K562 (cell line): ENCODE results near the gene MDC1. TPM values are rescaled to one million over a fixed set of nuclear protein-coding genes. Genes with fewer than 3 reads are reported as not detected.

Experiments used
- ARID4B ChIP-seq: sonication (generic); formaldehyde crosslinking; IDR thresholded peaks from 2 replicates; pipeline ENCODE4 v1.8.0; 2022; ENCODE audit warnings: mild to moderate bottlenecking, missing genetic modification reagents
- DACH1 ChIP-seq: fragments of 450-650 bp; IDR thresholded peaks from 2 replicates; pipeline ENCODE4 v1.6.1; 2018; ENCODE audit not compliant: partially characterized antibody
- EGR1 ChIP-seq: fragments of 450-650 bp; conservative IDR thresholded peaks from 2 replicates; pipeline ENCODE4 v1.6.1; 2017; ENCODE audit warnings: mild to moderate bottlenecking
- KAT2B ChIP-seq: IDR thresholded peaks from one replicate; pipeline ENCODE4 v1.6.1; 2012; ENCODE audit warnings: low read depth, mild to moderate bottlenecking, control low read depth, inconsistent platforms, low read length, moderate library complexity
- KLF10 ChIP-seq: fragments of 250-450 bp; sonication (Bioruptor Pico); IDR thresholded peaks from 2 replicates; pipeline ENCODE4 v1.6.1; 2021; ENCODE audit warnings: matching md5 sums
- MED1 ChIP-seq: sonication (generic); formaldehyde crosslinking; IDR thresholded peaks from 2 replicates; pipeline ENCODE4 v1.8.1; 2023; ENCODE audit warnings: missing genetic modification reagents, borderline replicate concordance
- MTA1 ChIP-seq: fragments of 450-650 bp; IDR thresholded peaks from 2 replicates; pipeline ENCODE4 v1.6.1; 2017; ENCODE audit warnings: borderline replicate concordance
- MYC ChIP-seq, 2 experiments: fragments of 250-450 bp in 1 of 2; sonication (Bioruptor Pico) in 1 of 2; IDR thresholded peaks; 2 replicates each; pipeline versions ENCODE4 v1.5.1 to v1.6.1; 2012 to 2021; ENCODE audit warnings: low read depth in 2 of 2, borderline replicate concordance in 1 of 2, improper control_type of control experiment in 1 of 2, low read length in 1 of 2, mild to moderate bottlenecking in 1 of 2, moderate library complexity in 1 of 2
- NBN ChIP-seq: fragments of 450-650 bp; IDR thresholded peaks from 2 replicates; pipeline ENCODE4 v1.6.1; 2016; ENCODE audit warnings: low read depth, mild to moderate bottlenecking
- NR2C2 ChIP-seq, 2 experiments: fragments of 200-800 bp in 1 of 2; sonication (Bioruptor generic) in 1 of 2; sonication (generic) in 1 of 2; formaldehyde crosslinking in 1 of 2; IDR thresholded peaks; 2 replicates each; pipeline versions ENCODE4 v1.6.1 to v1.8.0; 2016 to 2022; ENCODE audit warnings: mild to moderate bottlenecking in 1 of 2, missing compliant biosample characterization in 1 of 2, missing genetic modification characterization in 1 of 2, missing genetic modification reagents in 1 of 2
- RFX1 ChIP-seq: fragments of 450-650 bp; IDR thresholded peaks from 2 replicates; pipeline ENCODE4 v1.6.1; 2016; ENCODE audit warnings: mild to moderate bottlenecking, moderate library complexity
- TCFL5 ChIP-seq: fragments of 250-450 bp; sonication (Bioruptor Pico); conservative IDR thresholded peaks from 2 replicates; pipeline ENCODE4 v1.6.1; 2021; ENCODE audit warnings: mild to moderate bottlenecking, moderate library complexity, matching md5 sums
- TRIM28 ChIP-seq: fragments of 450-650 bp; IDR thresholded peaks from 2 replicates; pipeline ENCODE4 v1.6.1; 2017
- ZFP36 ChIP-seq: fragments of 150-350 bp; IDR thresholded peaks from 2 replicates; pipeline ENCODE4 v1.6.1; 2018; ENCODE audit warnings: low read length, low read depth; ENCODE audit not compliant: partially characterized antibody
- ZNF699 ChIP-seq: fragments of 250-450 bp; sonication (Bioruptor Pico); IDR thresholded peaks from 2 replicates; pipeline ENCODE4 v1.8.0; 2021; ENCODE audit warnings: mild to moderate bottlenecking, moderate library complexity; ENCODE audit not compliant: insufficient replicate concordance
- polyA plus RNA-seq, 8 experiments: library from polyadenylated mRNA; depleted of rRNA in 4 of 8; stranded (reverse) in 5 of 8; unstranded in 3 of 8; fragments of >200 nt; fragmentation: Nextera tagmentation in 2 of 8; fragmentation: Illumina TruSeq in 1 of 8; extraction: Ambion mirVana in 2 of 8; extraction: Trizol in 1 of 8; gene quantifications; 2 replicates each; pipeline versions ENCODE4 v1.2.1 to v1.2.3, GENCODE V29; 2011 to 2014; ENCODE audit warnings: inconsistent platforms in 1 of 8, missing spikeins in 1 of 8
- total RNA-seq, 7 experiments: library from RNA; depleted of rRNA in 6 of 7; stranded (reverse); fragments of >200 nt in 6 of 7; fragmentation: Illumina TruSeq in 2 of 7; extraction: Trizol in 2 of 7; gene quantifications; 2 replicates each; pipeline versions ENCODE4 v1.2.1 to v1.2.3, GENCODE V29; 2011 to 2021; ENCODE audit warnings: low replicate concordance in 1 of 7
- TF ChIP-seq, protein P1 (sequence below), 3 experiments: fragments of 200-800 bp in 1 of 3; fragments of 250-450 bp in 1 of 3; fragments of 450-650 bp in 1 of 3; sonication (Bioruptor Pico) in 1 of 3; sonication (Bioruptor generic) in 1 of 3; formaldehyde crosslinking in 1 of 3; IDR thresholded peaks; 2 replicates each; pipeline versions ENCODE4 v1.6.1 to v1.8.0; 2016 to 2022; ENCODE audit warnings: mild to moderate bottlenecking in 2 of 3, missing genetic modification characterization in 2 of 3, missing compliant biosample characterization in 1 of 3, moderate library complexity in 1 of 3

MDC1 gene
- total and polyA plus RNA-seq, 9 of the 15 experiments (the other 6 are each of a cell fraction or from before 2014, with no cell fraction given), result 8.2 to 114 (median 20.0) TPM

DNA sequence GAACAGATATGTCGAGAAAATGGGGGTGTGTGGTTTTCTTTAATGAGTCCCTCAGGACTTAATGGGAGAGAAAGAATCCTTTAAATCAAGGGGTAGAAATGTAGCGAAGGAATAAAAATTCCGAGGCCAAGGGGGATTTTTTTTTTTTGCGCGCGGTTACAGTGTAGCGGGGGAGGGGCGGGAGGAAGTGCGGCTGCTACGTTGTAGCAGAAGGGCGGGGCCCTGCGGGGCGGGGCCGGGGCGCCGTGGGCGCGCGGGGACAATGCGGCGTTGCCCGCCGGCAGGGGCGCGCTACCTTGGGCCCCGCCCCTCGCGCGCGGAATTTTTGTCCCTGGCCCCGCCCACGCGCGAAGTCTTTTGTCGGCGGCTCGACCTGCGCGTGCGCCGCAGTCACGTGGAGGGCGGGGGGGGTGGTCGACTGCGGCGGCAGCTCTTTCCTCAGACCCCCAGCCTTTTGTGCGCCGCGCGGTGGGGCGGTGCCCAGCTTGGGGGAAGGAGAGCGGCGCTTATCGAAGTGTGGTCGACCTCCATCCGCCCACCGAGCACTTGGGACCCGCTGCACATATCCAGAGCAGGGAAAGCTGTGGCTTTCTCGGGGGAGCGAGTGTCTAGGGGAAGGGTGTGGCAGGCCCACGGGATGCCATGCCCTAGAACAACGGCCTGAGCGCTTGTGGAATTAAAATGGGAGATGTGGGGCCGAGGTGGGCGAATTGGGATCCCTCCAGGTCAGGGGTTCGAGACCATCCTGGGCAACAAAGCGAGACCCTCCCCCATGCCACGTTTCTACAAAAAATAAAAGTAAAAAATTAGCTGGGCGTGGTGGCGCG is 4.3 kb upstream of the MDC1 start (continued):
- TF ChIP-seq, protein P1, sequence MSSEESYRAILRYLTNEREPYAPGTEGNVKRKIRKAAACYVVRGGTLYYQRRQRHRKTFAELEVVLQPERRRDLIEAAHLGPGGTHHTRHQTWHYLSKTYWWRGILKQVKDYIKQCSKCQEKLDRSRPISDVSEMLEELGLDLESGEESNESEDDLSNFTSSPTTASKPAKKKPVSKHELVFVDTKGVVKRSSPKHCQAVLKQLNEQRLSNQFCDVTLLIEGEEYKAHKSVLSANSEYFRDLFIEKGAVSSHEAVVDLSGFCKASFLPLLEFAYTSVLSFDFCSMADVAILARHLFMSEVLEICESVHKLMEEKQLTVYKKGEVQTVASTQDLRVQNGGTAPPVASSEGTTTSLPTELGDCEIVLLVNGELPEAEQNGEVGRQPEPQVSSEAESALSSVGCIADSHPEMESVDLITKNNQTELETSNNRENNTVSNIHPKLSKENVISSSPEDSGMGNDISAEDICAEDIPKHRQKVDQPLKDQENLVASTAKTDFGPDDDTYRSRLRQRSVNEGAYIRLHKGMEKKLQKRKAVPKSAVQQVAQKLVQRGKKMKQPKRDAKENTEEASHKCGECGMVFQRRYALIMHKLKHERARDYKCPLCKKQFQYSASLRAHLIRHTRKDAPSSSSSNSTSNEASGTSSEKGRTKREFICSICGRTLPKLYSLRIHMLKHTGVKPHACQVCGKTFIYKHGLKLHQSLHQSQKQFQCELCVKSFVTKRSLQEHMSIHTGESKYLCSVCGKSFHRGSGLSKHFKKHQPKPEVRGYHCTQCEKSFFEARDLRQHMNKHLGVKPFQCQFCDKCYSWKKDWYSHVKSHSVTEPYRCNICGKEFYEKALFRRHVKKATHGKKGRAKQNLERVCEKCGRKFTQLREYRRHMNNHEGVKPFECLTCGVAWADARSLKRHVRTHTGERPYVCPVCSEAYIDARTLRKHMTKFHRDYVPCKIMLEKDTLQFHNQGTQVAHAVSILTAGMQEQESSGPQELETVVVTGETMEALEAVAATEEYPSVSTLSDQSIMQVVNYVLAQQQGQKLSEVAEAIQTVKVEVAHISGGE (CRISPR knock-in tag; IDR thresholded peaks at IDR 0.05), result peak in 1 of 3 experiments; percentile 67; a peak in 2 of 6 replicates
- TF ChIP-seq DACH1 (no peak), EGR1 (peak; percentile 84), TRIM28 (no peak), ZFP36 (no peak), NBN (0 out of 2 replicates have a peak, but pooled peaks have one; percentile 30), TCFL5 (CRISPR knock-in tag) (no peak), ZNF699 (no peak), NR2C2 (CRISPR knock-in tag; IDR thresholded peaks at IDR 0.05) (peak; percentile 66), NR2C2 (tag; IDR thresholded peaks at IDR 0.05) (no peak; the same call in none of the 2 replicates), RFX1 (no peak), ARID4B (CRISPR knock-in tag) (peak; percentile 94), KAT2B (no peak), MED1 (CRISPR knock-in tag) (no peak), KLF10 (CRISPR knock-in tag) (0 out of 2 replicates have a peak, but pooled peaks have one; percentile 33), MYC (IDR thresholded peaks at IDR 0.05; ENCODE audit: low read depth, low read length) (peak; percentile 91), MYC (CRISPR knock-in tag; IDR thresholded peaks at IDR 0.05; ENCODE audit: borderline replicate concordance, low read depth) (peak; percentile 86; the same call in 1 of the 2 replicates), MTA1 (no peak)
